ENCODE results near the gene LRP1-AS. TPM values are rescaled to one million over a fixed set of nuclear protein-coding genes. Genes with fewer than 3 reads are reported as not detected.

Gene LRP1-AS
- total RNA-seq, 4 donors from 2014 or later, result not detected

DNA sequence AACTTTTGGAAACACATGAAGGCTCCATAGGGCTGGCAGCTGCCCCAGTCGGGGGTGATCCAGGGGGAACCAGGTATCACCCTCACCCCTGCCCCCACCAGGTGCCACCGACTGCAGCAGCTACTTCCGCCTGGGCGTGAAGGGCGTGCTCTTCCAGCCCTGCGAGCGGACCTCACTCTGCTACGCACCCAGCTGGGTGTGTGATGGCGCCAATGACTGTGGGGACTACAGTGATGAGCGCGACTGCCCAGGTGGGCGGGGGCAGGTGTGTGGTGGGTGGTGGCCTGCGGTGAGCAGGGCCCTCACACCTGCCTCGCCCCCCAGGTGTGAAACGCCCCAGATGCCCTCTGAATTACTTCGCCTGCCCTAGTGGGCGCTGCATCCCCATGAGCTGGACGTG, 46.8 kb upstream of the LRP1-AS start:
- no peak for DNase-seq (ENCODE audit: low spot score in 2 of 2)
- intact Hi-C loops (cut with DNase I; ENCODE audit: low total_unique reads), result no loop called here
- TF ChIP-seq, protein P1, sequence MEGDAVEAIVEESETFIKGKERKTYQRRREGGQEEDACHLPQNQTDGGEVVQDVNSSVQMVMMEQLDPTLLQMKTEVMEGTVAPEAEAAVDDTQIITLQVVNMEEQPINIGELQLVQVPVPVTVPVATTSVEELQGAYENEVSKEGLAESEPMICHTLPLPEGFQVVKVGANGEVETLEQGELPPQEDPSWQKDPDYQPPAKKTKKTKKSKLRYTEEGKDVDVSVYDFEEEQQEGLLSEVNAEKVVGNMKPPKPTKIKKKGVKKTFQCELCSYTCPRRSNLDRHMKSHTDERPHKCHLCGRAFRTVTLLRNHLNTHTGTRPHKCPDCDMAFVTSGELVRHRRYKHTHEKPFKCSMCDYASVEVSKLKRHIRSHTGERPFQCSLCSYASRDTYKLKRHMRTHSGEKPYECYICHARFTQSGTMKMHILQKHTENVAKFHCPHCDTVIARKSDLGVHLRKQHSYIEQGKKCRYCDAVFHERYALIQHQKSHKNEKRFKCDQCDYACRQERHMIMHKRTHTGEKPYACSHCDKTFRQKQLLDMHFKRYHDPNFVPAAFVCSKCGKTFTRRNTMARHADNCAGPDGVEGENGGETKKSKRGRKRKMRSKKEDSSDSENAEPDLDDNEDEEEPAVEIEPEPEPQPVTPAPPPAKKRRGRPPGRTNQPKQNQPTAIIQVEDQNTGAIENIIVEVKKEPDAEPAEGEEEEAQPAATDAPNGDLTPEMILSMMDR (IDR thresholded peaks at IDR 0.05), result no peak
- no peak for TF ChIP-seq POLR2A (IDR thresholded peaks at IDR 0.05)
- no peak overlapping the region for H3K4me3 ChIP-seq (ENCODE audit: low read depth, poor library complexity, severe bottlenecking)
- WGBS, 2 donors, result 83 to 89% methylated on average over 12 to 18 of the region's 18 CpGs

DNA sequence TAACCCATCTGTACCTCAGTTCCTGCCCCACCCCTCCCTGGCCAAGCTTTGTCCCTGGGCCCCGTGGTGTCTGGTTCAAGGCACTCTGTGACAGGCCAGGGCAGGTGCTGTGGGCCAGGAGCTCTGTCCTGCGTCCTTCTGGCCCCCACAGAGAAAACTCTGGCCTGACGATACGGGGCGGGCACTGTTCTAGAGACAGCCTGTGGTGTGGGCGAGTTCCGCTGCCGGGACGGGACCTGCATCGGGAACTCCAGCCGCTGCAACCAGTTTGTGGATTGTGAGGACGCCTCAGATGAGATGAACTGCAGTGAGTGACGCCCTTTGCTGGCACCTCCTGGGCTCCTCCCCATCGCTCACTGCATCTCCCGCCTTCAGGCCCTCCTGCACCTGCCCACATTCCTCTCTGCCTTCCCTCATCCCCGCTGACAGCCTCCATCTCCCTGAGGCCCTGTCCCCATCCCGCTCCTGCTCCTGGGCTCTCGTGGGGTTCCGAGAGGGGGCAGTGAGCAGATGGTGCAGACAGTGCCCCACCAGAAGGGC, 46.4 kb upstream of the LRP1-AS start:
- DNase-seq (ENCODE audit: low spot score in 2 of 2), result no peak
- H3K4me3 ChIP-seq (ENCODE audit: low read depth, poor library complexity, severe bottlenecking), result no peak overlapping the region
- TF ChIP-seq, protein P1 (IDR thresholded peaks at IDR 0.05), result no peak
- no peak for TF ChIP-seq POLR2A (IDR thresholded peaks at IDR 0.05)
- 84 to 87% methylated on average over 19 of the region's 19 CpGs for WGBS, 2 donors
- intact Hi-C loops (cut with DNase I; ENCODE audit: low total_unique reads), result no loop called here

DNA sequence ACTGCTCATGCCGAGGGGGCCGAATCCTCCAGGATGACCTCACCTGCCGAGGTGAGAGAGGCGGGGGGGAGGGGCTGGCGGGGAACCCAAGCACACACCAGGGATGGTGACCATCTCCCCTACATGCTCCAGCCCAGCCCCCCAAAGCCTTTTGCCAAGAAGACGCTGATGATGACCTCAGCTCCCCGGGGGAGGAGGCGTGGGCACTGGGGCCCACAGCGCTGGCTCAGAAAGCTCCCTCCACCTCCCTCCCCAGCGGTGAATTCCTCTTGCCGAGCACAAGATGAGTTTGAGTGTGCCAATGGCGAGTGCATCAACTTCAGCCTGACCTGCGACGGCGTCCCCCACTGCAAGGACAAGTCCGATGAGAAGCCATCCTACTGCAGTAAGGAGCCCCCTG, 45.5 kb upstream of the LRP1-AS start:
- intact Hi-C loops (cut with DNase I; ENCODE audit: low total_unique reads), result no loop called here
- DNase-seq (ENCODE audit: low spot score in 2 of 2), result no peak
- no peak overlapping the region for H3K4me3 ChIP-seq (ENCODE audit: low read depth, poor library complexity, severe bottlenecking)
- TF ChIP-seq, protein P1 (IDR thresholded peaks at IDR 0.05), result no peak
- TF ChIP-seq POLR2A (IDR thresholded peaks at IDR 0.05), result no peak
- 78 to 86% methylated on average over 12 to 16 of the region's 16 CpGs for WGBS, 2 donors

DNA sequence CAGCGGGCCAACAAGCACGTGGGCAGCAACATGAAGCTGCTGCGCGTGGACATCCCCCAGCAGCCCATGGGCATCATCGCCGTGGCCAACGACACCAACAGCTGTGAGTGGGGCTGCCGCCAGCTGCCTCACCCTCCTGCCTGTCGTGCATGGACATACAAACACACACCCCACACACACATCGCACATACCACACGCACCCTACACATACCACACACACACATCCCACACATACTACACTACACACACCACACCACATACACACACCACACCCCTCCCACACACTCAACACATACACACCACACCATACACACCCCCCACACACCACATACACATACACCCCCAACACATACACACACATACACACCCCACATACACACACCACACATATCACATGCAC, 44.0 kb upstream of the LRP1-AS start:
- WGBS, 2 donors, result 83 to 84% methylated on average over 7 to 11 of the region's 11 CpGs
- TF ChIP-seq POLR2A (IDR thresholded peaks at IDR 0.05), result no peak
- TF ChIP-seq, protein P1 (IDR thresholded peaks at IDR 0.05), result no peak
- H3K4me3 ChIP-seq (ENCODE audit: low read depth, poor library complexity, severe bottlenecking), result no peak overlapping the region
- intact Hi-C loops (cut with DNase I; ENCODE audit: low total_unique reads), result no loop called here
- no peak for DNase-seq (ENCODE audit: low spot score in 2 of 2)

DNA sequence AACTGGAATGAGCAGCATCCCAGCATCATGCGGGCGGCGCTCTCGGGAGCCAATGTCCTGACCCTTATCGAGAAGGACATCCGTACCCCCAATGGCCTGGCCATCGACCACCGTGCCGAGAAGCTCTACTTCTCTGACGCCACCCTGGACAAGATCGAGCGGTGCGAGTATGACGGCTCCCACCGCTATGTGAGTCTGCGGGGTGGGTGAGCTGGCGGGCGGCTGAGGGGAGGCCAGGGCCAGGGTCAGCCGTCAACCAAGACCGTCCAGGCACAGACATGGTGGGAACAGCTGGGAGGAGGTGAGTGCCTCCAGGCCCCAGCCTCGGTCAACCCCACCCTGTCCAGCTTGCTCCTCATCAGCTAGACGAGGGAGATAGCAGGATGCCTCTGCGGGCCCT, 43.4 kb upstream of the LRP1-AS start:
- no peak for DNase-seq (ENCODE audit: low spot score in 2 of 2)
- 94 to 95% methylated on average over 18 to 23 of the region's 23 CpGs for WGBS, 2 donors
- no peak for TF ChIP-seq POLR2A (IDR thresholded peaks at IDR 0.05)
- TF ChIP-seq, protein P1 (IDR thresholded peaks at IDR 0.05), result no peak
- intact Hi-C loops (cut with DNase I; ENCODE audit: low total_unique reads), result no loop called here
- no peak overlapping the region for H3K4me3 ChIP-seq (ENCODE audit: low read depth, poor library complexity, severe bottlenecking)

DNA sequence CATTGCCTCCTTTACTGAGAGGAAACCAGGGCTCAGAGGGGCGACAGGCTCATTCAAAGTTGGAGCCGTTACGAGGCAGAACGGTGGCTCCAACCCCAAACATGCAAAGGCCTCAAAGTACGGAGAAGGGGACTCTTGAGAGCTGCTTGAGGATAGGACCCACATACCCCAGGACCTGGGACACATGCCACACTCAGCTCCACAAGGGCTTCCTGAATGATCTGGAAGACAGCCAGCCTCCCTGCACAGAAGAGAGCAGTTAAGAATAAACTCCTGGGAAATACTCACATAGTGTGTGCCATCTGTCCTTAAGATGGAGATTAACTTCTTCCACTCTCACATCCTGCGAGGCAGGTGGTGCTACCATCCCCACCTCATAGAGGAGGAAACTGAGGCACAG, 42.6 kb upstream of the LRP1-AS start:
- intact Hi-C loops (cut with DNase I; ENCODE audit: low total_unique reads), result no loop called here
- H3K4me3 ChIP-seq (ENCODE audit: low read depth, poor library complexity, severe bottlenecking), result no peak overlapping the region
- DNase-seq (ENCODE audit: low spot score in 2 of 2), result no peak
- 75% methylated on average over 6 of the region's 6 CpGs for WGBS, 2 donors
- no peak for TF ChIP-seq POLR2A (IDR thresholded peaks at IDR 0.05)
- TF ChIP-seq, protein P1 (IDR thresholded peaks at IDR 0.05), result no peak

Measured in lower leg skin (tissue), 4 donors.